NT2/D1 (cell line): ENCODE measurements around the gene ZNF366.

Experiments
- SUZ12 ChIP-seq: IDR thresholded peaks from 2 replicates; pipeline ENCODE4 v1.6.1; 2011; ENCODE audit not compliant: insufficient read length, insufficient read depth; ENCODE audit errors: extremely low read depth
- YY1 ChIP-seq: IDR thresholded peaks from 2 replicates; pipeline ENCODE4 v1.6.1; 2011; ENCODE audit not compliant: insufficient read length, insufficient read depth
- ZNF274 ChIP-seq: IDR thresholded peaks from 2 replicates; pipeline ENCODE4 v1.6.1; 2011; ENCODE audit warnings: mild to moderate bottlenecking, low read depth, low read length

- no peak for TF ChIP-seq ZNF274
- no peak for TF ChIP-seq YY1
- no peak for TF ChIP-seq SUZ12
These were observed 89.7 kb downstream of the ZNF366 start for GRCh38 chr5:72417333-72418062.
